Neural progenitor cell (in vitro differentiated cells): ENCODE results near the gene KIF25.

Experiments
- CTCF ChIP-seq: fragments of 200-600 bp; sonication (generic); IDR thresholded peaks from 2 replicates; pipeline ENCODE4 v1.5.1; 2017; ENCODE audit warnings: antibody characterized with exemption, mild to moderate bottlenecking
- EZH2 ChIP-seq: fragments of 200-600 bp; sonication (generic); IDR thresholded peaks from 2 replicates; pipeline ENCODE4 v1.6.1; 2017; ENCODE audit warnings: antibody characterized with exemption, mild to moderate bottlenecking, moderate library complexity
- EZH2phosphoT487 ChIP-seq: fragments of 200-600 bp; sonication (generic); IDR thresholded peaks from 2 replicates; pipeline ENCODE4 v1.6.1; 2017; ENCODE audit warnings: antibody characterized with exemption

- TF ChIP-seq CTCF = no peak
- no peak for TF ChIP-seq EZH2
- TF ChIP-seq EZH2phosphoT487 = no peak
Measured at GRCh38 chr6:168011291-168011690, 13.8 kb downstream of the KIF25 start.
